DOHH2 (cell line): Measurements from ENCODE around the gene MUSTN1.

ENCODE experiments used
- CTCF ChIP-seq: fragments of 200-600 bp; sonication (generic); IDR thresholded peaks from one replicate; pipeline ENCODE4 v1.5.1; 2014; ENCODE audit warnings: antibody characterized with exemption, mild to moderate bottlenecking, low read depth, low read length; ENCODE audit not compliant: poor library complexity, severe bottlenecking
- EZH2phosphoT487 ChIP-seq: fragments of 200-600 bp; sonication (generic); IDR thresholded peaks from 2 replicates; pipeline ENCODE4 v1.6.1; 2017; ENCODE audit warnings: borderline replicate concordance, mild to moderate bottlenecking, antibody characterized with exemption, low read length, moderate library complexity, mixed read lengths

- TF ChIP-seq CTCF (no peak), EZH2phosphoT487 (no peak)
Observed at GRCh38 chr3:52787672-52788625, 46.9 kb downstream of the MUSTN1 start.
